HepG2 (cell line): ENCODE data around the gene ITPRIP.

ENCODE experiments used
- HINFP ChIP-seq: sonication (generic); formaldehyde crosslinking; IDR thresholded peaks from 2 replicates; pipeline ENCODE4 v1.4.0; 2020; ENCODE audit warnings: low read depth, mild to moderate bottlenecking, missing genetic modification reagents
- MAZ ChIP-seq, 2 experiments: sonication (generic) in 1 of 2; formaldehyde crosslinking in 1 of 2; IDR thresholded peaks; 2 replicates each; pipeline versions ENCODE4 v1.5.0 to v1.6.1; 2012 to 2020; ENCODE audit warnings: low read depth in 2 of 2, mild to moderate bottlenecking in 2 of 2, borderline replicate concordance in 1 of 2, improper control_type of control experiment in 1 of 2, low read length in 1 of 2, missing genetic modification reagents in 1 of 2, moderate library complexity in 1 of 2
- PATZ1 ChIP-seq: sonication (generic); formaldehyde crosslinking; IDR thresholded peaks from 2 replicates; pipeline ENCODE4 v1.4.0; 2020; ENCODE audit warnings: missing genetic modification reagents
- RORA ChIP-seq: sonication (generic); formaldehyde crosslinking; IDR thresholded peaks from 2 replicates; pipeline ENCODE4 v1.5.0; 2020; ENCODE audit warnings: mild to moderate bottlenecking, missing genetic modification reagents, moderate library complexity
- SMC3 ChIP-seq: IDR thresholded peaks from 2 replicates; pipeline ENCODE4 v1.6.1; 2011; ENCODE audit warnings: low read length, improper control_type of control experiment
- ZBTB8A ChIP-seq: sonication (generic); formaldehyde crosslinking; IDR thresholded peaks from 2 replicates; pipeline ENCODE4 v1.4.0; 2020; ENCODE audit warnings: mild to moderate bottlenecking, low read depth, missing genetic modification reagents, borderline replicate concordance
- ZNF3 ChIP-seq: IDR thresholded peaks from 2 replicates; pipeline ENCODE4 v1.7.0; 2017; ENCODE audit warnings: inconsistent platforms
- ZNF547 ChIP-seq: sonication (generic); formaldehyde crosslinking; IDR thresholded peaks from 2 replicates; pipeline ENCODE4 v1.5.1; 2020; ENCODE audit warnings: mild to moderate bottlenecking, missing genetic modification reagents

- peak; percentile 86 for TF ChIP-seq PATZ1 (CRISPR knock-in tag)
- no peak for TF ChIP-seq SMC3
- no peak for TF ChIP-seq MAZ (IDR thresholded peaks at IDR 0.05; ENCODE audit: borderline replicate concordance, low read depth, low read length)
- TF ChIP-seq MAZ (CRISPR knock-in tag; IDR thresholded peaks at IDR 0.05; ENCODE audit: low read depth), result no peak
- TF ChIP-seq ZBTB8A (CRISPR knock-in tag), result no peak
- no peak for TF ChIP-seq RORA
- no peak for TF ChIP-seq ZNF547
- TF ChIP-seq ZNF3 (CRISPR knock-in tag), result no peak
- 0 out of 2 replicates have a peak, but pooled peaks have one; percentile 25 for TF ChIP-seq HINFP (CRISPR knock-in tag)
Measured at GRCh38 chr10:104337985-104338735, at the start of gene ITPRIP.
